ENCODE measurements around the gene NR3C2.
A peak's percentile ranks its signal among the peaks of the same experiment; 100 is the strongest.

NR3C2 gene

DNA sequence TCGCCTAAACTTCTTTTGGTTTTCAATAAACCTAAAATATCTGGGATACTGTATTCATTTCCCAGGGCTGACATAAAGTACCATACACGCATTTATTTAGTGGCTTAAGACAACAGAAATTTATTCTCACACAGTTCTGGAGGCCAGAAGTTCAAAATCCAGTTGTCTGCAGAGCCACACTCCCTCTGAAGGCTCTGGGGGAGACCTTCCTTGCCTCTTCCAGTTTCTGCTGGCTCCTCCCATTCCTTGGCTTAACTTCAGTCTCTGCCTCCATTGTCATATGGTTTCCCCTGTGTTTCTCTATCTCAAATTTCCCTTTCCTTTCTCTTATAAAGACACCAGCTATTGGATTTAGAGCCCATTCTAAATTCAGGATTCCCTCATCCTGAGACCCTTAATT is 44.4 kb downstream of the NR3C2 start:
- TF ChIP-seq CTCF (conservative IDR thresholded peaks at IDR 0.05; ENCODE audit: low read depth, low read length), result no peak
- H3K4me3 ChIP-seq (ENCODE audit: low read length), result no peak overlapping the region
- DNase-seq (ENCODE audit: low read depth), result no peak

DNA sequence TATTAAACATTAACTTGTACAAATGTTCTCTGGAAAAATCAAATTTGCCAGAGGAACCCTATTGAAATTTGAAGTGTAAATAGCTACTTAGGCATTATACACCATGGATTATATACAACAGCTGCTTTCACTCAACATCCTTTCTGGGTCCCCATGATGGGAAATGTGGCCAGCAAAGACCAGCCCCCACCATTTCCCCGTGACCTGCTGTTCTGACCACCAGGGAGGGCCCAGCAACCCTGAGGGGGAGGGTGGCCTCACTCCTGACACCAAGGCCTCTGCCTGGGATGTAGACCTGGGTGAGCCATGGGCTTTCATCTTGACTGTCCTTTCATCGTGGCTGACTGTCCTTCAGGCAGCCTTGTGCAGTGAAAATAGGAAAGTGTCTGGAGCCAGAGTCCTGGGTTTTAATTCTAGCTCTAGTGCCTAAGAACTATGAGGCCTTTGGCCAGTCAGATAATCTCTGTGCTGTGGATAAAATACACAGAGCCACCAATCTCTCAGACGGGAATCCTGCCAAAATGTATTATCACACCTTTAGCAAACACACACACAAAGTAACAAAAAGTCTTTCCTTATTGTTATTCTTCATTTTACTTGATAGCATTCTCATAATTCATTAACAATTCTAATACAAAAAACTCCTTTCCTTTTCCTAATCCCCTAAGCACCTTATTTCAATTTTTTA is 45.1 kb downstream of the NR3C2 start:
- no peak overlapping the region for H3K4me3 ChIP-seq (ENCODE audit: low read length)
- no peak for DNase-seq (ENCODE audit: low read depth)
- no peak for TF ChIP-seq CTCF (conservative IDR thresholded peaks at IDR 0.05; ENCODE audit: low read depth, low read length)

- H3K4me3 ChIP-seq (ENCODE audit: low read length), result no peak overlapping the region
- TF ChIP-seq CTCF (conservative IDR thresholded peaks at IDR 0.05; ENCODE audit: low read depth, low read length), result no peak
- no peak for DNase-seq (ENCODE audit: low read depth)
Observed at GRCh38 chr4:148395771-148396170, 46.4 kb downstream of the NR3C2 start.

GRCh38 chr4:148391056-148391455 is 51.2 kb downstream of the NR3C2 start:
- no peak overlapping the region for H3K4me3 ChIP-seq (ENCODE audit: low read length)
- TF ChIP-seq CTCF (conservative IDR thresholded peaks at IDR 0.05; ENCODE audit: low read depth, low read length), result no peak
- no peak for DNase-seq (ENCODE audit: low read depth)

DNA sequence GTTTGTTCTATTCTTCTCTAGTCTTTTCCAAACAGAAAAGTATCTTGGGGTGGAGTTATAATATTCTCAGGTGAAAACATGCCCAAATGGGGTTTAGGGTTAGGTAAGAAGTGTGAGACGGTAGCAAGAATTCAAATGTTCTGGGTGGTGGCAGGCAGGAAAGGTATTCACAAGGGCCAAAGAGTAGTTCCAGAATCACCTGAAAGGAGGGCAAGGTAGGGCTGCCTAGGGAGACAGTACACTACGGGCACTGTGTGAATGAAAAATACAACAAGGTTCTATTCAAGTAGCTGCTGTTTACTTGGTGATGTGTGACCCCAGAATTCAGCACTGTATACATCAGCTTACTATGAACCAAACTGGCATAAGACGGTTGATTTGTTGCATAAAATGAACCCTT is 51.9 kb downstream of the NR3C2 start:
- no peak for DNase-seq (ENCODE audit: low read depth)
- H3K4me3 ChIP-seq (ENCODE audit: low read length), result no peak overlapping the region
- no peak for TF ChIP-seq CTCF (conservative IDR thresholded peaks at IDR 0.05; ENCODE audit: low read depth, low read length)

DNA sequence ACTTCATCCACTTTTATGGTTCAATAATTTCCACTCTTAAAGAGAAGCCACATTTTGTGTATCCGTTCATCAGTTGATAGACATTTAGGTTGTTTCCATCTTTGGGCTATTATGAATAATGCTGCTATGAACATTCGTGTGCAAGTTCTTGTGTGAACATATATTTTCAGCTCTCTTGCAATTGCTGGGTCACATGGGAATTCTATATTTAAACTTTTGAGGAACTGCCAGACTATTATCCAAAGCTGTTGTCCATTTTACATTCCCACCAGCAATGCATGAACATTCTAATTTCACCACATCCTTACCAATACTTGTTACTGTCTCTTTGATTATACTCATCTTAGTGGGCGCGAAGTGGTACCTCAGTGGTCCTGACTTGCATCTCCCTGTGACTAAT is 61.9 kb downstream of the NR3C2 start:
- no peak overlapping the region for H3K4me3 ChIP-seq (ENCODE audit: low read length)
- no peak for DNase-seq (ENCODE audit: low read depth)
- TF ChIP-seq CTCF (conservative IDR thresholded peaks at IDR 0.05; ENCODE audit: low read depth, low read length), result no peak

- no peak for TF ChIP-seq CTCF (conservative IDR thresholded peaks at IDR 0.05; ENCODE audit: low read depth, low read length)
- DNase-seq (ENCODE audit: low read depth), result peak; percentile 89
- H3K4me3 ChIP-seq (ENCODE audit: low read length), result no peak overlapping the region
Observed at GRCh38 chr4:148376151-148376550, 66.1 kb downstream of the NR3C2 start.
